ENCODE measurements around the gene SMYD3.

DNA sequence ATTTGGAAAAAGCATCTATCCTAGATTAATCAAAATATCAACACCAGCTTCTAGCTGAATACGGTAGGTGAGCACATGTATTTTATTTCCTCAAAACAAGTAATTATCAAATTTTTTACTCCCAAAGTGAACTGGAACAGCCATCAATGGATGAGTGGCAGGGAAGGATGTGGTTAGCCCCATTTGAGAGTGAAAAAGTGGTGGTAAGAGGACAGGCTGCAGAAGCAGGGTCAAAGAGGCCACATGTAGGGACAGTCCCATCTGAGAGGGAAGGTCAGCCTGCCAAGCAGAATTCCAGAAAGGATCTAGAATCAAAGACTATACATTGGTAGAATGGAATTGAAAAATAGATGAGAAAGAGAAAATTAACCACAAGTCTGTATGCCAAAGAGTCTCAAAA is 163.8 kb downstream of the SMYD3 start:
- TF ChIP-seq, protein P1, sequence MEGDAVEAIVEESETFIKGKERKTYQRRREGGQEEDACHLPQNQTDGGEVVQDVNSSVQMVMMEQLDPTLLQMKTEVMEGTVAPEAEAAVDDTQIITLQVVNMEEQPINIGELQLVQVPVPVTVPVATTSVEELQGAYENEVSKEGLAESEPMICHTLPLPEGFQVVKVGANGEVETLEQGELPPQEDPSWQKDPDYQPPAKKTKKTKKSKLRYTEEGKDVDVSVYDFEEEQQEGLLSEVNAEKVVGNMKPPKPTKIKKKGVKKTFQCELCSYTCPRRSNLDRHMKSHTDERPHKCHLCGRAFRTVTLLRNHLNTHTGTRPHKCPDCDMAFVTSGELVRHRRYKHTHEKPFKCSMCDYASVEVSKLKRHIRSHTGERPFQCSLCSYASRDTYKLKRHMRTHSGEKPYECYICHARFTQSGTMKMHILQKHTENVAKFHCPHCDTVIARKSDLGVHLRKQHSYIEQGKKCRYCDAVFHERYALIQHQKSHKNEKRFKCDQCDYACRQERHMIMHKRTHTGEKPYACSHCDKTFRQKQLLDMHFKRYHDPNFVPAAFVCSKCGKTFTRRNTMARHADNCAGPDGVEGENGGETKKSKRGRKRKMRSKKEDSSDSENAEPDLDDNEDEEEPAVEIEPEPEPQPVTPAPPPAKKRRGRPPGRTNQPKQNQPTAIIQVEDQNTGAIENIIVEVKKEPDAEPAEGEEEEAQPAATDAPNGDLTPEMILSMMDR (IDR thresholded peaks at IDR 0.05): no peak
- TF ChIP-seq POLR2A (IDR thresholded peaks at IDR 0.05): no peak
